WERI-Rb-1 (cell line): Measurements from ENCODE around the gene TPPP2.

ENCODE experiments used
- DNase-seq: peaks from one replicate; pipeline ENCODE4 v3.0.0-alpha.2; 2020
- H3K27ac ChIP-seq: fragments of 250-450 bp; sonication (Bioruptor Pico); 2 replicates; pipeline ENCODE4 v1.5.1; 2020; ENCODE audit warnings: mild to moderate bottlenecking, moderate library complexity
- H3K27me3 ChIP-seq: fragments of 250-450 bp; sonication (Bioruptor Pico); 2 replicates; pipeline ENCODE4 v1.5.1; 2021; ENCODE audit warnings: mild to moderate bottlenecking, low read depth, moderate library complexity; ENCODE audit not compliant: insufficient read depth, severe bottlenecking
- H3K36me3 ChIP-seq: fragments of 250-450 bp; sonication (Bioruptor Pico); 2 replicates; pipeline ENCODE4 v1.5.1; 2020; ENCODE audit warnings: mild to moderate bottlenecking, moderate library complexity
- H3K4me3 ChIP-seq: 2 replicates; pipeline ENCODE4 v1.5.1; 2011; ENCODE audit warnings: low read depth, mild to moderate bottlenecking, control low read depth, low read length
- H3K9me3 ChIP-seq: fragments of 250-450 bp; sonication (Bioruptor Pico); 2 replicates; pipeline ENCODE4 v1.5.1; 2021; ENCODE audit warnings: mild to moderate bottlenecking, moderate library complexity; ENCODE audit not compliant: severe bottlenecking
- CTCF ChIP-seq: IDR thresholded peaks from 2 replicates; pipeline ENCODE4 v1.5.1; 2011; ENCODE audit warnings: low read depth, mild to moderate bottlenecking, control low read depth, inconsistent platforms, low read length

TPPP2 gene

GRCh38 chr14:21078726-21079125 lies 48.7 kb downstream of the TPPP2 start:
- Histone ChIP-seq H3K9me3 (no peaks in the 10 kb centered on the region), H3K27me3 (no peaks in the 10 kb centered on the region), H3K27ac (no peak overlapping the region), H3K4me3 (no peak overlapping the region), H3K36me3 (peaks cover 40% of the 10 kb centered on the region)
- no peak for TF ChIP-seq CTCF
- no peak for DNase-seq

- peaks cover 39% of the 10 kb centered on the region for H3K36me3 ChIP-seq
- no peak for DNase-seq
- H3K9me3 ChIP-seq = no peaks in the 10 kb centered on the region
- no peaks in the 10 kb centered on the region for H3K27me3 ChIP-seq
- H3K4me3 ChIP-seq = no peak overlapping the region
- no peak for TF ChIP-seq CTCF
- H3K27ac ChIP-seq = no peak overlapping the region
These were observed 51.6 kb downstream of the TPPP2 start for GRCh38 chr14:21081521-21082142.
